Limb (tissue), 2 donors: Measurements from ENCODE around the gene SFSWAP.
A peak's percentile ranks its signal among the peaks of the same experiment; 100 is the strongest.
"Not testable (repeated sequence)": the region's sequence is repeated elsewhere in the genome, so short reads cannot be mapped to it uniquely, and the experiment has no call there.

ENCODE experiments used
- DNase-seq, 2 donors: peaks; one replicate each; pipeline ENCODE4 v3.0.0-alpha.2; 2016; ENCODE audit errors: extremely low spot score in 2 of 2

Gene SFSWAP

DNA sequence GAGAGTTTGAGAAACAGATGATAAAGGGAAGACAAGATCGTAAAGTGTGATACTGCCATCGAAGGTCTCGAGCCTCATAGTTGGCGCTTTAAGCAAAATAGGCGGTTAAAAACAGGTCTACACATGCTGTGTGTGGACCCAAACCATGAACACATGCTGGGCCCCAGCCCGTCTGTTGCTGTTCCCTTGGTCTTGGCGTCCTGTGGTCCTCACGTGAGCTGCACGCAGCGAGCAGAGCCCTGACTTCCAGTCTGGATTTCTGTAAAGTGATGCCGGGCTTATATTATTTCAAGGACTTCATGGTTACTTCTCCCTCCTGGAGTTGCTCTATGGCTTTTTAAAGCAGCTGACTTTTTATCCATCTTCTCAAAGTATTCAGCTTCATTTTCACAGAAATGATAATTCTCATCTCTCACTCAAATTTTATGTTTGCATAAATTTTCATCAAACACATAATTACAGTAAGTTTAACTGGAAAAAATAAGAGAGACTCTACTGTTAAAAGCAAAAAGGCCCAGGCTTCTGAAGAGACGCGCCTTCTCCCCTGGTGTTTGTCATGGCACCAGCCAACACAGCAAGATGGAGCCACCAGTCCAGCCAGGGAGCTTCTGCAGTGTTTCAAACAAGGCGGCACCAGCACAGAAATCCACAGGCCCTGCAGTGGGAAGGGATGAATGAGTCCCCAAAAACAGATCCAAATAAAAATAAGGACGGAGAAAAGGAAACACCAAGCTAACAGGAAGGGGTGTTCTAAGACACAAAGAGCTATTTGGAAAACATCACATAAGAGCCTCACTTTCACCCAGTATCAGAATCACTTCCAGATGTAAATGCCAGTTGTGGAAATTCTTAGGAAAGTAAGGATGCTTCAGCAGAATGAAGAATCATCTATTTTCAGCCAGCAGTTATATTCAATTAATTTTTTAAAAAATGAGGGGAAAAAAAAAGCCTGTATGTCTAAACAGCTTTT lies 24.9 kb downstream of the SFSWAP start:
- no peak for DNase-seq

DNA sequence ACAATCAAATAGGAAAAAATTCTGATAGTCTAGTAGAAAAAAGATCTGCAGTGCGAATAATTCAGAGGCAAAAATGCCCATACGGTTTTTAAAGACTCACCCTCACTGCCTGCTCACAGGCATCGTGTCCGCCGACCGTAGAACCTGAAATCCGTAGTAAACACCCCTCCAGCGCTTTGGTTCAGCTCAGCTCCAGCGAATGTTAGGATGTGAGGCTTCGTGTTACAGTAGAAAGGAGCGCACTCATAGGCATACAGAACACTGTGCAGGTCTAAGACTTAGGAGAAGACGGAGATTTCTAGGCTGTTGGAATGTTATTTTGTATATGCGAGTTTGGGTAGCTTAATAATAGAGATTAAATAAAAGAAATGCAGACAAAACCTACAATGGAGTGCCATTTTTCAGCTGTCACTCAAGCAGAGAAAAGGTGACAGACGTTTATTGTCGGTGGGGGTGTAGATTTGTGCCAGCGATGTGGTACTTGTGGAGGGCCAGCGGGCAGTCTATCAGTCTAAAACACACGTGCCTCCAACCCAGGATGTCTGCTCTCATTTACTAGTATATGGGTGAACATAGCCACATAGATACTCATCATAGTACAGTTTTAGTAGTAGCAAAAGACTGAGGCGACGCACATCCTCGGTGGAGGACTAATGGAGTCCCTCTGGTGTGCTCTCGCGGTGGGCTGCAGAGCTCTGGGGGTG lies 25.7 kb downstream of the SFSWAP start:
- no peak for DNase-seq

DNA sequence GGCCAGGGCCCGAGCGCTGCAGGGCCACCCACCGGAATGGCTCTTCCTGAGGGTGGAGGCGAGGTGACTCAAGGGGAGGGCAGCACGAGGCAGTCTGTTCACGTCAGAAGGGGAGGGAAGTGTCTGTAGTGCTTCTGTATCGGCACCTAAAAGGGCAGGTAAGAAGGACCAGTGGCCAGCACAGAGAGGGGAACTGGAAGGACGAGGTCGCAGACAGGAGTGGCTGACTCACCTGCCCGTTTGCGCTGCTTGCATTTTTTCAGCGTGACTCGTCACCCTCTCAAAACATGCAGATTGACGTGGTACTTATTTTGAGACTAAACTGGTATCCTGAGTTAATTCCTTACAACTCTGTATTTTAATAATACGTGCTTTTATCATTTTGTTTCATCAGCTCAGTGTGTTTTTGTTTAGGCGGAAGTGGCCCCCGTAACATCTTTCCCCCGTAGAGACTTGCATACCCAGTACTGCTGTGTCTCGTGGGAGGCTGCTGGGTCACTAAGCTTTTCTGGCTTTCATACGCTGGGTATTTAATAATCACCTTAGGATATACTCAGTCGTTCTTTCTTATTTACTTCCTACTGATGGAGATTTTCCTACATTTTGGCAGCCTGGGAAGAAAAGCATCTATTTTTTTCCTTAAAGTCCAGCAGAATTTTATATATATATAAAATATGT lies 26.4 kb downstream of the SFSWAP start:
- DNase-seq: no peak

DNA sequence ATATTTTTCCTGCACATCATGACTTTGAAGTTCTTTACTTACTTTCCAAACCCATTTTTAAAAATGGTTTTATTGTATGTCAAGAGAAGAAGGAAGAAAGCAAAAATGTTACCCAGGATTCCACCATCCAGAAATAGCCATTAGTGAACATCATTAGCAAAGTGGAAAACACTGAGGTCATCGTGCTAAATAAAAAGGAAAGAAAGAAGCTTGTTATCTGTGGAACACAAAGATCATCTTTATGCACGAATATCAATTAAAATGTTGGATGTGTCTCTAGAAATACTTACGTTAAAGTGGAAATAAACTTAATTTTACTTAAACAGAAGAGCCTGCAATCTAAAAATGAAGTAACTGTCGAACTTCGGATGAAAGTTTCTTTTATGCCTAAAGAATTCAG lies 27.3 kb downstream of the SFSWAP start:
- DNase-seq: no peak

DNA sequence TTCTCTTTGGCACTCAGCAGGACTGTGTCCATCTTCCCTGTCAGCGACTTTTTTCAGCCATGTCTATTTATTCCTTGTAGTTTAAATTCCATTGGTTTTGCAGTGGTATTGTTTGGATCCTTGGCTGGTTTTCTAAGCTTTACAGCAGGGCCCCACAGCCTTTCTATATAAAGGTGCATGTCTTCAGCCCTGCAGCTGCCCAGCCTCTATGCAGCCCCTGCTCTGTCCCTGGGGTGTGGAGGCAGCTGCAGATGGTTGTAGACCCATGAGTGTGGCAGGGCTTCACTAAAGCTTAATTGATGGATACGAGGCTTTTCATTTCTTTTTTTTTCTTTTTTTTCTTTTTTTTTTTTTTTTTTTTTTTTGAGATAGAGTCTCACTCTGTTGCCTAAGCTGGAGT lies 29.7 kb downstream of the SFSWAP start:
- DNase-seq: no peak

DNA sequence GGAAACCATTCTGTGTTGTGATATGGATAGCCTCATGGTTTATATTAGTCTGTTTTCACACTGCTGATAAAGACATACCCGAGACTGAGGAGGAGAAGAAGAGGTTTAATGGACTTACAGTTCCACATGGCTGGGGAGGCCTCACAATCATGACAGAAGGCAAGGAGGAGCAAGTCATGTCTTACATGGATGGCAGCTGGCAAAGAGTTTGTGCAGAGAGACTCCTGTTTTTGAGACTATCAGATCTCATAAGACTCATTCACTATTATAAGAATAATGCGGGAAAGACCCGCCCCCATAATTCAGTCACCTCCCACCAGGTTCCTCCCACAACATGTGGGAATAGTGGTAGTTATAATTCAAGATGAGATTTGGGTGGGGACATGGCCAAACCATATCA lies 31.9 kb downstream of the SFSWAP start:
- not testable (repeated sequence) for DNase-seq

DNA sequence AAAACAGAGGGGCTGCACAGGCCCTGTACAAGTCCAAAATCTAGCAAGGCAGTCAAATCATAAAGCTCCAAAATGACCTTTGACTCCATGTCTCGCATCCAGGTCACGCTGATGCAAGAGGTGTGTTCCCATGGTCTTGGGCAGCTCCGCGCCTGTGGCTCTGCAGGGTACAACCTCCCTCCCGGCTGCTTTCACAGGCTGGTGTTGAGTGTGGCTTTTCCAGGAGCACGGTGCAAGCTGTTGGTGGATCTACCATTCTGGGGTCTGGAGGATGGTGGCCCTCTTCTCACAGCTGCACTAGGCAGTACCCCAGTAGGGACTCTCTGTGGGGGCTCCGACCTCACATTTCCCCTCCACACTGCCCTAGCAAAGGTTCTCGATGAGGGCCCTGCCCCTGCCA lies 32.5 kb downstream of the SFSWAP start:
- not testable (repeated sequence) for DNase-seq

DNA sequence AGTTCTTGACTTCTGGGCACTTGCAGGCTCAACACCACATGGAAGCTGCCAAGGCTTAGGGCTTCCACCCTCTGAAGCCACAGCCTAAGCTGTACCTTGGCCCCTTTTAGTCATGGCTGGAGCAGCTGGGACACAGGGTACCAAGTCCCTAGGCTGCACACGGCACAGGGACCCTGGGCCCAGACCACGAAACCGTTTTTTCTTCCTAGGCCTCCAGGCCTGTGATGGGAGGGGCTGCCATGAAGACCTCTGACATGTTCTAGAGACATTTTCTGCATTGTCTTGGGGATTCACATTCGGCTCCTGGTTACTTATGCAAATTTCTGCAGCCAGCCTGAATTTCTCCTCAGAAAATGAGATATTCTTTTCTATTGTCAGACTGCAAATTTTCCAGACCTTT lies 33.0 kb downstream of the SFSWAP start:
- not testable (repeated sequence) for DNase-seq

DNA sequence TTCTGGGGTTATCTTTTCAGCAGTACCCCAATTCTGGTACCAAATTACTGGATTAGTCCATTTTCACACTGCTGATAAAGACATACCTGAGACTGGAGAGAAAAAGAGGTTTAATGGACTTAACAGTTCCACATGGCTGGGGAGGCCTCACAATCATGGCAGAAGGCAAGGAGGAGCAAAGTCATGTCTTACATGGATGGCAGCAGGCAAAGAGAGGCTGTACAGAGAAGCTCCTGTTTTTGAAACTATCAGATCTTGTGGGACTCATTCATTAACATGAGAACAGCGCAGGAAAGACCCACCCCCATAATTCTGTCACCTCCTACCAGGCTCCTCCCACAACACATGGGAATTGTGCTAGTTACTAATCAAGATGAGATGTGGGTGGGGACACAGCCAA lies 33.8 kb downstream of the SFSWAP start:
- not testable (repeated sequence) for DNase-seq

DNA sequence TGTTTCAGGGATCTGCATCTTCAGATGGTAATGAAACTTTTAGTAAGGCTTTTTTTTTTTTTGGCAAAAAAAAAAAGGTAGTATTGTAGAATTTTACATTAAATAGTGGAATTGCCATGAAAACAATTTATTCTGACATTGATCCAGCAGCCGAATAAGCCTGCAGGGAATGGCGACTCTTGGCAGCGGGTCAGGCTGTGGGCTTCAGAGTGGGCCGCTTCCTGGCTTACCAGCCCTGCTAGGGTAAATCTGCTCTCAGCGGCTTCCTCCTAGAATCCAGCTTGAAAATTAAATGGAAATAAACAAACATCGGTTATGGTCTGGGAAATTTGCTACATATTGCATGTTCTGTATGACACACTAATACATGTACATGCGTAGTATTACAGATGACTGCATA lies 34.8 kb downstream of the SFSWAP start:
- DNase-seq: no peak

DNA sequence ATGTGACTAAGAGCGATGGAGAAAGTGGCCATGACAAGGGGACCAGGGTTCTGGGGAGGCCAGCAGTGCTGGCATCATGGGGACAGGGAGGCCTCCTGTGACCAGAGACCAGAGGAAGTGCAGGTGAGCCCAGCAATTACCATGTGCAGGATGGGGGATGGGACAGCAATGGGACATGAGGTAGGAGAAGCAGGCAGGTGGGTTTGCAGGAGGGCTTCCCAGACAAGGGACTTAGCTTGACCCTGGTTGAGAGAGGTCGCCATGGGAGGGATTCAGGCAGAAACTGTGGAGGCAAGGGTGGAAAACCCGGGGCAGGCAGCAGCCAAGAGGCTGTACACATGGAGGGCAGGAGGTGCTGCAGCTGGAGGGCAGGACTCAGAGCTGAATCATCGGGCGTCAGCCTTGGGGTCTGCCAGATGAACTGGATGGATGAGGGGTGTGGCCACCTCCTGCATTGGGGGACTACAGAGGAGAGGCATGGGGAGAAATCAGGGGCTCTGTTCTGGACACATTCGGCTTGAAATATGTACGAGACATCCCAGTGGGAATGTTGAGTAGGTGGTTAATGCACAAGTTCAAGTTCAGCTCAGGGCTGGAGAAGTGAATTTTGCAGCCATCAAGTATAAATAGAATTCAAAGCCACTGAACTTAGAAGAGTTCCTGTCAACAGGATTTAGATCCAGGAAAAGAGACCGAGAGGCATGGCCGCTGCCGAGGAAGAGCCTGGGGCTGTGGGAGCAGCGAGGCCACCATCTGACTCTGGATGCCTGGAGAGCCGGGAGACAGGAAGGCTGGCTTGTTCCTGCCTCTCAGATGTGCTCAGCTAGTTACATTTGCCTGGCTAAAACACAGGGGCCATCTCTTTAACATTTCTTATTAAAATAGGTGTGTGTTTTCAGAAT lies 36.6 kb downstream of the SFSWAP start:
- DNase-seq: no peak

DNA sequence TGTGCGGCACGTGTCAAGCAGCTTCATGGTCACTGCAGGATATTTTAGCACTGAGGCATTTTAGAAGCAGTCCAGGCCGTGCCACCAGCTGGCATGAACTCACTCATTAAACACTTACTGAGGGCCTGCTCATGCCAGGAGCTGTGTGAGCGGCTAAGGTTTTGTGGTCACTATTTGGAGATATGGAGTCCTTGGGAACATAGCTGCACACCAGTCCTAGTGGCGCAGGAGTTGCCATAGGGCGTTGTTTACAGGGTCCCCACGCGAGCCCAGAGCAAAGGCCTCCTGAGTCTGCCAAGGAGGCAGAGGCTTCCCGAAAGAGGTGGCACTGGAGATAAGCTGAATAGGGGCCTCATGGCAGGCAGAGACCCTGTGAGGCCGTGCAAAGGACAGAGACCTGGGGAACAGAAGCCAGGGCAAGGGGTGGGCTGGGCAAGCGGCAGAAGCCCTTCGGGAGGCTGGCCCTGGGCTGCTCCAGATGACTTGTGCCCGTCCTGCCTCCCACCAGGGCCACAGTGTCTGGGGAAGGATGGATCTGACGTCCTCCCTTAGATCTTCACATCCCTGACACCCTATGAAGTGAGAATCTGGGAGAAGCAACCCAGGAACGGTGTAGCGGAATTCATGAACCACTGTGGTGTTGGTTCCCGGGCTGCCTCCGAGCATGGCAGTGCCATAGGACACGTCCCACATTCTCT lies 38.9 kb downstream of the SFSWAP start:
- no peak for DNase-seq

DNA sequence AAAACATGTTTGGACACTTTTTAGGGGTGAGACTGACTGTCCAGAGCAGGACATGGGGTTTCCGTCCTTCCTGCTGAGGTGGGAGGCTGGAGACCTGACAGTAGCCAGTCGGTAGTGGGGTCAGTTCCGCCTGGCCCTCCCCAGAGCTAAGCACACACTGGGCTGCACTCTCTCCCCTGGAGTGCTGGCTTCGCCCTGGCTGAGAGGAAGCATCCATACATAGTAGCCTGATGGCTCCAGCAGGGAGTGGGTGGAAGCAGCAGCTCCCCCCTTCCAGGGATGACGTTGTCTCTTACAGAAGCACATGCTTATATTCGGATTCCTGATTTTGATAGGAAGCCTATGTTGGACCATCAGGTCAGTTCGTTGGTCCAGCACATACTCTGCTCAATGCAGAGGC lies 40.4 kb downstream of the SFSWAP start:
- DNase-seq: peak in 1 of 2 donors; percentile 7

DNA sequence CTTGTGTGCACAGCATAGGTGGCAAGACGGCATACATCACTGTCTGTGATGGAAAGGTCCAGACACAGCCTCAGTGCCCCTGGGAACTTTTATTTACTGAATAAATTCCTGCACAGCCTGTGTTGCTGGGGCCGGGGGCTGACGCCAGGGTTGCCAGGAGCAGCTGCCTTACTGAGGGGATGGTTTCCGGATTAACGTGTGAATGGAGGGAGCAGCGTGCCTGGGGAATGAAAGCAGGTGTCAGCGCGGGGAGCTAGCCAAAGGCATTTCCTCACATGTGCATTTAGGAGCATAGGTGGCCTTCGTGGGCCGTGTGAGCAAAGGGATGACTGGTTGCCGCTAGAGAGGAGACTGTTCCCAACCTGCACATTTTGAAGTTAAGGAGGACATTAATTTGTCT lies 41.6 kb downstream of the SFSWAP start:
- DNase-seq: no peak

DNA sequence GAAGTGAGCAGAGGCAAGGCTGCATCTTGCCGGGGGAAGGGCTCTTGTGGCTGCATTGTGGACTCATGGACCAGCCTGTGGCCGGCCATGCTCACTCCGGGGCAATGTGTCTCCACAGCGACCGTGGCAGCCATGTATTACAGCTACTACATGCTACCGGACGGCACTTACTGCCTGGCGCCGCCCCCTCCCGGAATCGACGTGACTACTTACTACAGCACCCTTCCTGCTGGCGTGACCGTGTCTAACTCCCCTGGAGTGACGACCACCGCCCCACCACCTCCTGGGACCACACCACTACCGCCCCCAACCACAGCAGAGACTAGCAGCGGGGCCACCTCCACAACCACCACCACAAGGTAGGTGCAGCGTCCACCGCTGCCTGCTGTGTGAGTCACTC lies 42.1 kb downstream of the SFSWAP start:
- DNase-seq: no peak

DNA sequence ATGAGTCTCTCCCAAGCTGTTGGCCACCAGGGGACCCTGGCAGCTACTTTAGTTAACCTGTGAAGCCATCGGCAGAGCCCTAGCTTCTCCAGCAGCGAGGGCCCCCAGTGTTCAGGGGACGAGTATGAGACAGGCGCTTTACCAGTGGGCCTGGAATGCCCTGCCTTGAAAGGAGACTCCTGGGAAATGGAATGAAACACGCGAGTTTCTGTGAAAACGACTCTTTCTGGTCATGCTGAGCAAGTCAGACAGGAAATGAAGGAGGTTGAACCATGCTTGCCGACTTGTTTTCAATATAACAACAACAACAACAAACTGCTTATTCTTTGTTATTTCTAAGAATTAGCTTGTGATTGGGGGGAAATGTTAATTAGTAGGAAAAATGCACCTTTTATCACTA lies 42.9 kb downstream of the SFSWAP start:
- no peak for DNase-seq

DNA sequence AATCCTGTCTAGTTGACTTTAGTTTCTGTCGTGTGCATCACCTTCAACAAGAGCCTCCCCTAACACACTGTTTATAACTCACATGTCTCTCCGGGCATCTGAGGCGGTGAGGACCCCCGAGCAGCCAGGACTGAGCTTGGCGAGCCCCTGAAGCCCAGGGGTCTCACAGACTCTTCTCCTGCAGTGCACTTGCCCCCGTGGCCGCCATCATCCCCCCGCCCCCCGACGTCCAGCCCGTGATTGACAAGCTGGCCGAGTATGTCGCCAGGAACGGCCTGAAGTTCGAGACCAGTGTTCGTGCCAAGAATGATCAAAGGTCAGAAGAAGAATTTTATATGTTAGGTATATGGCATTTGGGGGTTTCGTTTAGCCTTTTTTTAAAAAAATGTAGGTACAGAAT lies 43.3 kb downstream of the SFSWAP start:
- no peak for DNase-seq

DNA sequence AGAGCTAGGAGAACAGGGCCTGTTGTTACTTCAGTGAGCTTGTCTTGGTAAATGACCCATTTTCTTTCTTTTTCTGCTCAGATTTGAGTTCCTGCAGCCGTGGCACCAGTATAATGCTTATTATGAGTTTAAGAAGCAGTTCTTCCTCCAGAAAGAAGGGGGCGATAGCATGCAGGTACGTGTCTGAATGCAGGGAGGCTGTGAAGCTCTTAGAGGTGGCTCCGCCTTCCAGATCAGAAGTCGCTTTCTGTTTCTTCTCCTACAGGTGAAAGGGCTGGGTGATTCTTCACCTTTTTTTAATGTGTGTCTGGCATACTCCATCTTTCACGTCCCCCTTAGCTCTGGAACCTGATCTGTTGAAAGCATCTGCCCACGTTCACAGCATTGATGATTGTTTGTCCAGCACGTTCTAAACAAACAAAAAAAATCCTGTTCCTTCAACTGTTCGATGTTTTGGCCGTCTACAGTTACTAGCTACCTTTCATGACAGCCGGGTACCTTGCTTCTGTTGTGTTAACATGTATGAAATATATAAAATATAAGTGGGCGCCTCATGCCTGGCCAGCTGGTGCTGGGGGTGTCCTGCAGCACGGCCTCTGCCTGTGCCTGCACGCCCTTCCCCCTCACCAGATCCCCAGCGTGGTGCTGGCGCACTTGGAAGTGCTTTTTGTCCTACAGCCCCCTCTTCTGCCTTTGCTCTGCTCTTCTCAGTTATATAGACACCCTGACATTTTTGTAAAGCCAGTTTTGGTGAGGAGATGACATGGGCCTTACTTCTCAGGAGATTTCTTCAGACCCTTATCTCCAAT lies 44.6 kb downstream of the SFSWAP start:
- DNase-seq: peak in 1 of 2 donors; percentile 12

DNA sequence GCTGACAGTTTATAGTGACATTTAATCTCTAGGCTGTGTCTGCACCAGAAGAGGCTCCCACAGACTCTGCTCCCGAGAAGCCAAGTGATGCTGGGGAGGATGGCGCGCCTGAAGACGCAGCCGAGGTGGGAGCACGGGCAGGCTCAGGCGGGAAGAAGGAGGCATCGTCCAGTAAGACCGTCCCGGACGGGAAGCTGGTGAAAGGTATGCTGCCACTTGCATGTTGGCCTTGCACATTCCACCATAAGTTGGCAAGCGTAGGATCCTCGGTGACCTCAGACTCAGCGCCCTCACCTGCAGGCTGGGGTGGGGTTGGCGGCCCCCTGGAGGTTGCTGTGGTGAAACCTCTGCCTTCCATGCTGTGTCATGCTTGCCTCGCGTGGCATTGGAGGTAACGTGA lies 45.6 kb downstream of the SFSWAP start:
- no peak for DNase-seq

DNA sequence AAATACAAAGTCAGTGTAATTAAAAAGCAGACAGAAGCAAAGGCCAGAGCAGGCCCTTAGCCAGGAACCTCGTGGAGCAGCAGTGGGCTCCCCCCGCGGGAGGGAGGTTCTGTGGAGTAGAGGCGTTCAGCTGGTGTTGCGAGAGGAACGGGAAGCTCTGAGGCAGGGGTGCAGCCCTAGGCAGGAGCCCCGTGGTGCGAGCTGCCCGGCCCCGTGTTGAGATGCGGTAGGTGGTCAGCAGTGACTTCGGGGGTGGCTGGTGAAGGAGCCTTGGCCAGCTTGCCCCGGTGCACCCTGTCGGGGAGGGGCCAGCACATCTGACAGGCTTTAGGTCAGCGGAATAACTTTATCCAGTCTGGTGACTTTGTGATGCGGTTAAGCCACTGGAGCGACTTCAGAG lies 46.2 kb downstream of the SFSWAP start:
- DNase-seq: peak in 1 of 2 donors; percentile 18
